OCI-M2 (cell line): ENCODE data around the gene PDZD8.

Experiments
- DNase-seq: peaks from one replicate; lab custom pipeline; 2025; ENCODE audit not compliant: unreplicated experiment; lab: John Stamatoyannopoulos, UW

The PDZD8 gene

GRCh38 chr10:117399341-117400196, 24.3 kb upstream of the PDZD8 start:
- no peak for DNase-seq

GRCh38 chr10:117398029-117398428, 22.8 kb upstream of the PDZD8 start:
- DNase-seq: no peak

- DNase-seq: no peak
These were observed 16.4 kb upstream of the PDZD8 start for GRCh38 chr10:117391436-117392205.

- no peak for DNase-seq
These were observed 15.2 kb upstream of the PDZD8 start for GRCh38 chr10:117390420-117390819.

- no peak for DNase-seq
These were observed 11.6 kb upstream of the PDZD8 start for GRCh38 chr10:117386805-117387204.

GRCh38 chr10:117382861-117383260, 7.6 kb upstream of the PDZD8 start:
- no peak for DNase-seq

GRCh38 chr10:117374506-117375359, 507 bp downstream of the PDZD8 start:
- DNase-seq: no peak

- DNase-seq: no peak
These were observed 1.3 kb downstream of the PDZD8 start for GRCh38 chr10:117373823-117374505.

- DNase-seq: no peak
These were observed 5.0 kb downstream of the PDZD8 start for GRCh38 chr10:117370205-117370604.

GRCh38 chr10:117367718-117368117, 7.5 kb downstream of the PDZD8 start:
- no peak for DNase-seq

GRCh38 chr10:117366741-117367140, 8.5 kb downstream of the PDZD8 start:
- DNase-seq: no peak

GRCh38 chr10:117365612-117366011, 9.6 kb downstream of the PDZD8 start:
- DNase-seq: no peak

GRCh38 chr10:117364110-117364960, 10.9 kb downstream of the PDZD8 start:
- DNase-seq: no peak

- no peak for DNase-seq
These were observed 12.2 kb downstream of the PDZD8 start for GRCh38 chr10:117363028-117363427.

GRCh38 chr10:117362313-117362712, 12.9 kb downstream of the PDZD8 start:
- DNase-seq: no peak

- DNase-seq: no peak
These were observed 14.1 kb downstream of the PDZD8 start for GRCh38 chr10:117360994-117361667.

GRCh38 chr10:117360016-117360415, 15.2 kb downstream of the PDZD8 start:
- no peak for DNase-seq

GRCh38 chr10:117355072-117355471, 20.2 kb downstream of the PDZD8 start:
- DNase-seq: no peak

- no peak for DNase-seq
These were observed 21.6 kb downstream of the PDZD8 start for GRCh38 chr10:117353684-117354083.
